HG02981 (cell line): ENCODE results near the gene KIRREL1.

Experiments
- ATAC-seq: cut with Tn5 transposase; IDR thresholded peaks from one replicate; pipeline ENCODE4 v1.9.1; 2021; ENCODE audit warnings: mild to moderate bottlenecking, moderate library complexity; ENCODE audit not compliant: unreplicated experiment

The KIRREL1 gene

DNA sequence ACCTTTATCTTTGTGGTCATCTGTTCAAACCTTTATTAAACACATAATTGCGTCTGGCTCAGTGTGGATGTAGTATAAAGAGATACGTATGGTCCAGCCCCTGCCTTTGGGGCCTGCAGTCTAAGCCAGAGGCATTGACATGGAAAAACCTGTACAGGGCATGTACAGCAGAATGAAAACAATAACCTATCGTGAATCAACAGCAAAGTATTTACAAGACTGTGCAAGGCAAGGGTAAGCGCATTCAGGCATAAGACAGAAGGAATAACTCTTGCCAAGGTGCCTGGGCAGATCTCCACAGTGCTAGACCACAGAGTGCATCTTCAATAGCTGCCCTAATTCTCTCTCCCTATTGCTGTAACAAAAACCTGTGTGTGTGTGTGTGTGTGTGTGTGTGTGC is 35.5 kb downstream of the KIRREL1 start:
- ATAC-seq, result no peak

- no peak for ATAC-seq
These were observed 41.6 kb downstream of the KIRREL1 start for GRCh38 chr1:158035014-158035413.

- ATAC-seq, result no peak
These were observed 42.6 kb downstream of the KIRREL1 start for GRCh38 chr1:158035976-158036583.

DNA sequence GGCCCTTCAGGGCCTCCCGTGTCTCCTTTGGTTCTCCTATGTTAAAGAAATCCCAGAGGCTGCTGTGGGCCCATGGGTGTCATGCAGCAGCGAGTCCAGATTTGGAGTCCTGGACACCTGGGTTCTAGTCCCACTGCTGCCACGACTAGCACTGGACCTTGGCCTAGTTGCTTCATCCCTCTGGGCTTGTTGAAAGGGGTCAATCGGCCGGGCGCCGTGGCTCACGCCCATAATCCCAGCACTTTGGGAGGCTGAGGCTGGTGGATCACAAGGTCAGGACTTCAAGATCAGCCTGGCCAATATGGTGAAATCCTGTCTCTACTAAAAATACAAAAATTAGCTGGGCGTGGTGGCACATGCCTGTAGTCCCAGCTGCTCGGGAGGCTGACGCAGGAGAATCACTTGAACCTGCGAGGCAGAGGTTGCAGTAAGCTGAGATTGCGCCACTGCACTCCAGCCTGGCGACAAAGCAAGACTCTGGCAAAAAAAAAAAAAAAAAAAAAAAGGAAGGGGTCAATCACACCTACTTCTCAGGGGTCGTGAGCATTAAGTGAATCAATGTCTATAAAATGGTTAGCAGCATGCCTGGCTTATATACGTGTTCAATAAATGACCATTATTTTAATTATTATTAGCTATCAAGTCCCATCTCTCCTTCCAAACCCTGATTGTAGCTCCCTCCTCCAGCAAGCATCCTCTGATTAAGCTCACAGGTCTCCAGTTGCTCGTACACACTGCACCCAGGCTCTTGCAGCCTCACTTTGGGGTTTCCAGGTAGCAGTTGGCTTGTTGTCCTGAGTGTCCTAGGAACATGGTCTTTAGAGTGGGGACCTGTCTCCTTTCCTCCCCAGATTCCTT is 43.8 kb downstream of the KIRREL1 start:
- no peak for ATAC-seq

DNA sequence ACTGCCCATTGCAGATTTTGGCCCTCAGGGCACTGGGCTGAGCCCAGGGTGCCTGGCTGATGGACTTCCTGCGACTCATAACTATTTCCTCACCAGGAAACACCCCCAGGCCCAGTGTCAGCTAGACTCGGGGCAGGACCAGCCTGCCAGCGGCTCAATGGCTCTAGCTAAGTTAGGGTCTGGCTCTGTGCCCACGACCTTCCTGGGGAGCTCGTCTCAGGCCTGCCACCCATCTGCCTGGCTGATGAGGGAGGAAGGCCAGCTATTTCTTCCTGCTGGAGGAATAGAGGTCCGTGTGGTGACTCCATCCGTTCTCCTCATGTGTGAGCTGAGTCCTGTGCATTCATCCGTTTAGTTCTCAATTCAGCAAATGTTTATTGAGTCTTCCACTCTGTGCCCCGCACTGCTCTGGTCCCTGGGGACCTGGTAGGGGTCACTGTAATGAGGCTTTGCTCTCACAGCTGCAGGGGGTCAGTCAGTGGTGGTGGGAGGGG is 44.5 kb downstream of the KIRREL1 start:
- no peak for ATAC-seq

GRCh38 chr1:158038793-158039192 is 45.3 kb downstream of the KIRREL1 start:
- ATAC-seq, result no peak

DNA sequence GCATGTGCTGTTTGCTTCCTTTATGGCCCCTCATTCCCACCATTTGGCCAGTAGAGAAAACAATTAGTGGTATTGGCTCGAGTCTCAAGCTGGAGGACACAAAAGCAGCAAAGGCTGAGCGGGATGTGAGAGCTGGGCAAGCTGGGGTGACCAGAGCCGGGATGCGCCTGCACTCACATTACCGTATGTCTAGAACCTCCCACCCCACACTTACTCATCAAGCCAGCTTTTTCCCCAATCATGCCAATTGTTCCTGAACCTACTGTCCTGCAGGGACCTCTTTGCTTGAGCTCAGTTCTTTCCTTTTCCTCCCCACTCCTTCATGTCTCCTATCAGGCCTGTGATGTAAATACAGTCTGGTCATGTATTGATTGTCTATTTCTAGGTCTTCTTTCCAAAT is 45.9 kb downstream of the KIRREL1 start:
- no peak for ATAC-seq

GRCh38 chr1:158040323-158040722 is 46.9 kb downstream of the KIRREL1 start:
- ATAC-seq, result no peak

- ATAC-seq, result no peak
These were observed 49.8 kb downstream of the KIRREL1 start for GRCh38 chr1:158043232-158043631.

- no peak for ATAC-seq
These were observed 52.2 kb downstream of the KIRREL1 start for GRCh38 chr1:158045639-158046038.

- no peak for ATAC-seq
These were observed 53.5 kb downstream of the KIRREL1 start for GRCh38 chr1:158046715-158047510.

GRCh38 chr1:158048371-158049067 is 55.1 kb downstream of the KIRREL1 start:
- ATAC-seq, result no peak

- no peak for ATAC-seq
These were observed 56.4 kb downstream of the KIRREL1 start for GRCh38 chr1:158049853-158050252.

GRCh38 chr1:158053276-158053675 is 59.8 kb downstream of the KIRREL1 start:
- no peak for ATAC-seq

GRCh38 chr1:158054721-158055120 is 61.3 kb downstream of the KIRREL1 start:
- ATAC-seq, result no peak

DNA sequence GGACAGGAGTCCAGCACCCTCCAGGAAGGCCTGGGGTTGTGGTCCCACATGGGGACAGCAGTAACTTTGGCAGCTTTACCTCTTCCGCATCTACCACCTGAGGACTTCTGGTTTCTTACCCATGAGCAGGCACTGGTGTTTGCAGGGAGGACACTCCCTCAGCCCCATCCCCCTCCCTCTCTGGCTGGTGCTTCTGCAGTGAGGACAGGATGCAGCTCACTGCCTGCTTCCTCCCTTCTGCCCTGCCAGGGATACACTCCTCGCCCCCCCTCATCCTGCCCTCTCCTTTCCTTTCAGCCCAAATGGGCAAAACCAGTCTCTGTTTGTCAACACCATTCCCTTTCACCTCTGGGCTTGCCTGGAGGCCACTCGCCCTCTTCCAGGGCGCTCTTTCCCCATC is 62.4 kb downstream of the KIRREL1 start:
- no peak for ATAC-seq

- ATAC-seq, result no peak
These were observed 63.1 kb downstream of the KIRREL1 start for GRCh38 chr1:158056498-158056897.

DNA sequence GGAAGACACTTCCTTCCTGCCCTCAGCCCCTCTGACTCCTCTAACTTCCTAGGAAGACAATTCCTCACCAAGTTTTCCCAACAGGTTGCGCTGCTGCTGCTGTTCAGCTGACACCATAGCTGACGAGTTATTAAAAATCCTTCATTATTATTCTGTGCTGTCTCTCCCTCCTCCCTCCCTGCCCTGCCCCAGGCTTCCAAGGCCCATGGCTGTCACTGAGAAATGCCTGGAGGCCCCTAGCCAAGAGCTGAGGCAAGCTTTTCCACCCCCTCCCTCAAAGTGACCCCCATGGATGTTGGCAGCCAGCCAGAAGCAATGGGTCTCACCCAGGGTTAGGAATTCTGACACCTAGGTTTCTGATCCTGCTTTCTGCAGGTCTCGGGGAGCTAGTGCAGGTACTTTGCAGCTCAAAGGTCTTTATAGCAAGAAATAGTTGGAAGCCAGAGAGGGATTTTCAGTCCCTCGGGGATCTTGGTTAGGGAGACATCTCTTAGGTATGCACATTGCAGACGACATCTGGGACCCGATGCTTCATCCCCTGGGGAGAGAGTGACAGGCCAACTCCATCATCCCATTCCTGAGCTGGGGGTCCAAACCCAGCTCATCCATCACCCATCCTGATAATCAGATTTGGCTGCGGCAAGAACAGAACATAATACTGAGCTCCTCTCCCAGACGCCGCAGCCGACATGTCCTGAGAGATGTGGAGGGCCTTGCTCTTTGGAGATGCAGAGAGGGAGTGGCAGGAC is 65.0 kb downstream of the KIRREL1 start:
- no peak for ATAC-seq

DNA sequence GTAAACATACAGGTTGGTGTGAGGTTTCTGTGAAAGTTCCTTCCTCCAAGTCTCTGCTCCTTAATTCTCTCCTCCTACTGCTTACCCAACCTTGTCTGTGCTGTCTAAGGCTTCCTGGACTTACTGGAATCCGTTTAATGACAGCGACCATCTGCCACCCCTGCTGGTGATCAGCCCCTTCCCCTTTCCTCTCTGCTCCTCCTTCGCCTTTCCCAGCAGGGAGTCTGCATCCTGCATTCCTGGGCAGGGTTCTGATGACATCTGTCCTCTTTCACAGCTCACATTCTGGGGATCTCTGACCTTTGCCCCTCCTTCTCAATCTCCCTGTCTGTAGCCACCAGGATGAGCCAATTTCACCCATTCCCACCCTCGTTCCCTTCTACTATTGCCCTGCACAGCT is 66.5 kb downstream of the KIRREL1 start:
- no peak for ATAC-seq

DNA sequence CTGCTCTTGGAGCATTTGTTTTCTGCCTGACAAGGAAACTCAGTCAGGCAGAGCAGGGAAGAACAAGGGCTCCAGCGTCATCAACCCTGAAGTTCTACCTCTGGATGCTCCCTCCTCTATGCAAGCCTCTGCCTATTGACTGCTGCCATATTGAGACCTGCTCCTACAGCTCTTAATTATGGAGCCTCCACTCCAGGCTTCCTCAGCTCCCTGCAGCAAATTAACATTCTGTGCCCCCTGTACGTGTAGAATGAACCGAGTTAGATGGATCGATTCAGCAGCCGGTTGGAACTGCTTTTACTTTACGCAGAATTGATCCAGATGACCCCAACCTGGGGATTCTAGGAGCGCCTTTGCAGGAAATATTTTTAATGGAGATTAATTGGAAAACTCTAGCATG is 68.7 kb downstream of the KIRREL1 start:
- no peak for ATAC-seq
